ENCODE results near the gene DRG1.
"Not testable (repeated sequence)": the region's sequence is repeated elsewhere in the genome, so short reads cannot be mapped to it uniquely, and the experiment has no call there.

The DRG1 gene

GRCh38 chr22:31443516-31443915 lies 44.1 kb downstream of the DRG1 start:
- DNase-seq, result no peak

- DNase-seq, result no peak
Measured at GRCh38 chr22:31445642-31446041, 46.2 kb downstream of the DRG1 start.

GRCh38 chr22:31446208-31446607 lies 46.8 kb downstream of the DRG1 start:
- DNase-seq, result no peak

- no peak for DNase-seq
Measured at GRCh38 chr22:31446767-31447166, 47.4 kb downstream of the DRG1 start.

GRCh38 chr22:31447337-31447736 lies 47.9 kb downstream of the DRG1 start:
- no peak for DNase-seq

- DNase-seq, result no peak
Measured at GRCh38 chr22:31448382-31448781, 49.0 kb downstream of the DRG1 start.

GRCh38 chr22:31449506-31449905 lies 50.1 kb downstream of the DRG1 start:
- no peak for DNase-seq

GRCh38 chr22:31451709-31452571 lies 52.5 kb downstream of the DRG1 start:
- no peak for DNase-seq

- no peak for DNase-seq
Measured at GRCh38 chr22:31461699-31462098, 62.3 kb downstream of the DRG1 start.

GRCh38 chr22:31465307-31465706 lies 65.9 kb downstream of the DRG1 start:
- no peak for DNase-seq

GRCh38 chr22:31474743-31475142 lies 75.3 kb downstream of the DRG1 start:
- no peak for DNase-seq

- no peak for DNase-seq
Measured at GRCh38 chr22:31475800-31476199, 76.4 kb downstream of the DRG1 start.

- DNase-seq, result no peak
Measured at GRCh38 chr22:31477329-31477728, 77.9 kb downstream of the DRG1 start.

- no peak for DNase-seq
Measured at GRCh38 chr22:31481129-31481528, 81.7 kb downstream of the DRG1 start.

GRCh38 chr22:31482470-31482869 lies 83.1 kb downstream of the DRG1 start:
- not testable (repeated sequence) for DNase-seq
